ENCODE results near the gene CAMSAP1.
"Not testable (repeated sequence)": the region's sequence is repeated elsewhere in the genome, so short reads cannot be mapped to it uniquely, and the experiment has no call there.

CAMSAP1 gene

GRCh38 chr9:135896626-135897025 lies 10.7 kb downstream of the CAMSAP1 start:
- H3K9ac ChIP-seq (ENCODE audit: low read depth in 1 of 2, low read length in 2 of 2): no peak overlapping the region
- no peak overlapping the region for H3K4me3 ChIP-seq (ENCODE audit: low read depth in 1 of 2, low read length in 2 of 2)
- no peak overlapping the region for H3K27ac ChIP-seq (ENCODE audit: low read depth, low read length)
- no peaks in the 10 kb centered on the region for H3K4me1 ChIP-seq (ENCODE audit: control insufficient read depth in 1 of 2, insufficient read depth in 2 of 2, low read length in 2 of 2)
- no peaks in the 10 kb centered on the region for H3K36me3 ChIP-seq (ENCODE audit: control insufficient read depth in 1 of 2, insufficient read depth in 2 of 2, low read length in 2 of 2)
- no peaks in the 10 kb centered on the region for H3K27me3 ChIP-seq (ENCODE audit: control insufficient read depth in 1 of 2, insufficient read depth in 2 of 2, low read length in 2 of 2)
- no peaks in the 10 kb centered on the region for H3K9me3 ChIP-seq (ENCODE audit: control insufficient read depth in 1 of 2, low read length in 2 of 2)

- Histone ChIP-seq H3K9me3 (ENCODE audit: control insufficient read depth in 1 of 2, low read length in 2 of 2) (no peaks in the 10 kb centered on the region), H3K36me3 (ENCODE audit: control insufficient read depth in 1 of 2, insufficient read depth in 2 of 2, low read length in 2 of 2) (no peaks in the 10 kb centered on the region), H3K4me3 (ENCODE audit: low read depth in 1 of 2, low read length in 2 of 2) (no peak overlapping the region), H3K4me1 (ENCODE audit: control insufficient read depth in 1 of 2, insufficient read depth in 2 of 2, low read length in 2 of 2) (no peaks in the 10 kb centered on the region), H3K27me3 (ENCODE audit: control insufficient read depth in 1 of 2, insufficient read depth in 2 of 2, low read length in 2 of 2) (no peaks in the 10 kb centered on the region), H3K9ac (ENCODE audit: low read depth in 1 of 2, low read length in 2 of 2) (no peak overlapping the region), H3K27ac (ENCODE audit: low read depth, low read length) (no peak overlapping the region)
These were observed 11.1 kb downstream of the CAMSAP1 start for GRCh38 chr9:135896205-135896604.

- Histone ChIP-seq H3K36me3 (ENCODE audit: control insufficient read depth in 1 of 2, insufficient read depth in 2 of 2, low read length in 2 of 2) (no peaks in the 10 kb centered on the region), H3K27ac (ENCODE audit: low read depth, low read length) (no peak overlapping the region), H3K4me3 (ENCODE audit: low read depth in 1 of 2, low read length in 2 of 2) (no peak overlapping the region), H3K27me3 (ENCODE audit: control insufficient read depth in 1 of 2, insufficient read depth in 2 of 2, low read length in 2 of 2) (no peaks in the 10 kb centered on the region), H3K9me3 (ENCODE audit: control insufficient read depth in 1 of 2, low read length in 2 of 2) (no peaks in the 10 kb centered on the region), H3K4me1 (ENCODE audit: control insufficient read depth in 1 of 2, insufficient read depth in 2 of 2, low read length in 2 of 2) (no peaks in the 10 kb centered on the region), H3K9ac (ENCODE audit: low read depth in 1 of 2, low read length in 2 of 2) (no peak overlapping the region)
These were observed 12.0 kb downstream of the CAMSAP1 start for GRCh38 chr9:135895202-135895848.

- H3K9me3 ChIP-seq (ENCODE audit: control insufficient read depth in 1 of 2, low read length in 2 of 2): no peaks in the 10 kb centered on the region
- H3K9ac ChIP-seq (ENCODE audit: low read depth in 1 of 2, low read length in 2 of 2): no peak overlapping the region
- H3K27me3 ChIP-seq (ENCODE audit: control insufficient read depth in 1 of 2, insufficient read depth in 2 of 2, low read length in 2 of 2): no peaks in the 10 kb centered on the region
- no peak overlapping the region for H3K4me3 ChIP-seq (ENCODE audit: low read depth in 1 of 2, low read length in 2 of 2)
- no peaks in the 10 kb centered on the region for H3K36me3 ChIP-seq (ENCODE audit: control insufficient read depth in 1 of 2, insufficient read depth in 2 of 2, low read length in 2 of 2)
- peaks cover 0 to 3% of the 10 kb centered on the region in 2 donors for H3K4me1 ChIP-seq (ENCODE audit: control insufficient read depth in 1 of 2, insufficient read depth in 2 of 2, low read length in 2 of 2)
- H3K27ac ChIP-seq (ENCODE audit: low read depth, low read length): no peak overlapping the region
These were observed 14.2 kb downstream of the CAMSAP1 start for GRCh38 chr9:135893104-135893503.

GRCh38 chr9:135892327-135892726 lies 15.0 kb downstream of the CAMSAP1 start:
- H3K9me3 ChIP-seq (ENCODE audit: control insufficient read depth in 1 of 2, low read length in 2 of 2); H3K4me3 ChIP-seq (ENCODE audit: low read depth in 1 of 2, low read length in 2 of 2); H3K36me3 ChIP-seq (ENCODE audit: control insufficient read depth in 1 of 2, insufficient read depth in 2 of 2, low read length in 2 of 2); H3K27ac ChIP-seq (ENCODE audit: low read depth, low read length); H3K27me3 ChIP-seq (ENCODE audit: control insufficient read depth in 1 of 2, insufficient read depth in 2 of 2, low read length in 2 of 2); H3K9ac ChIP-seq (ENCODE audit: low read depth in 1 of 2, low read length in 2 of 2): not testable (repeated sequence)
- peaks cover 0 to 11% of the 10 kb centered on the region in 2 donors for H3K4me1 ChIP-seq (ENCODE audit: control insufficient read depth in 1 of 2, insufficient read depth in 2 of 2, low read length in 2 of 2)

- Histone ChIP-seq H3K9ac (ENCODE audit: low read depth in 1 of 2, low read length in 2 of 2) (no peak overlapping the region), H3K4me3 (ENCODE audit: low read depth in 1 of 2, low read length in 2 of 2) (no peak overlapping the region), H3K27me3 (ENCODE audit: control insufficient read depth in 1 of 2, insufficient read depth in 2 of 2, low read length in 2 of 2) (no peaks in the 10 kb centered on the region), H3K9me3 (ENCODE audit: control insufficient read depth in 1 of 2, low read length in 2 of 2) (no peaks in the 10 kb centered on the region), H3K4me1 (ENCODE audit: control insufficient read depth in 1 of 2, insufficient read depth in 2 of 2, low read length in 2 of 2) (peaks cover 7 to 11% of the 10 kb centered on the region in 2 donors), H3K27ac (ENCODE audit: low read depth, low read length) (no peak overlapping the region), H3K36me3 (ENCODE audit: control insufficient read depth in 1 of 2, insufficient read depth in 2 of 2, low read length in 2 of 2) (no peaks in the 10 kb centered on the region)
These were observed 16.2 kb downstream of the CAMSAP1 start for GRCh38 chr9:135891027-135891631.

GRCh38 chr9:135890190-135891026 lies 16.9 kb downstream of the CAMSAP1 start:
- Histone ChIP-seq H3K27ac (ENCODE audit: low read depth, low read length) (no peak overlapping the region), H3K36me3 (ENCODE audit: control insufficient read depth in 1 of 2, insufficient read depth in 2 of 2, low read length in 2 of 2) (no peaks in the 10 kb centered on the region), H3K4me1 (ENCODE audit: control insufficient read depth in 1 of 2, insufficient read depth in 2 of 2, low read length in 2 of 2) (peaks cover 7 to 11% of the 10 kb centered on the region in 2 donors), H3K4me3 (ENCODE audit: low read depth in 1 of 2, low read length in 2 of 2) (no peak overlapping the region), H3K27me3 (ENCODE audit: control insufficient read depth in 1 of 2, insufficient read depth in 2 of 2, low read length in 2 of 2) (no peaks in the 10 kb centered on the region), H3K9me3 (ENCODE audit: control insufficient read depth in 1 of 2, low read length in 2 of 2) (no peaks in the 10 kb centered on the region), H3K9ac (ENCODE audit: low read depth in 1 of 2, low read length in 2 of 2) (no peak overlapping the region)

- no peak overlapping the region for H3K4me3 ChIP-seq (ENCODE audit: low read depth in 1 of 2, low read length in 2 of 2)
- no peaks in the 10 kb centered on the region for H3K27me3 ChIP-seq (ENCODE audit: control insufficient read depth in 1 of 2, insufficient read depth in 2 of 2, low read length in 2 of 2)
- H3K4me1 ChIP-seq (ENCODE audit: control insufficient read depth in 1 of 2, insufficient read depth in 2 of 2, low read length in 2 of 2): peaks cover 7 to 11% of the 10 kb centered on the region in 2 donors
- H3K9ac ChIP-seq (ENCODE audit: low read depth in 1 of 2, low read length in 2 of 2): no peak overlapping the region
- H3K36me3 ChIP-seq (ENCODE audit: control insufficient read depth in 1 of 2, insufficient read depth in 2 of 2, low read length in 2 of 2): no peaks in the 10 kb centered on the region
- no peak overlapping the region for H3K27ac ChIP-seq (ENCODE audit: low read depth, low read length)
- H3K9me3 ChIP-seq (ENCODE audit: control insufficient read depth in 1 of 2, low read length in 2 of 2): no peaks in the 10 kb centered on the region
These were observed 17.7 kb downstream of the CAMSAP1 start for GRCh38 chr9:135889564-135890189.

GRCh38 chr9:135888766-135889394 lies 18.5 kb downstream of the CAMSAP1 start:
- no peak overlapping the region for H3K4me3 ChIP-seq (ENCODE audit: low read depth in 1 of 2, low read length in 2 of 2)
- H3K9me3 ChIP-seq (ENCODE audit: control insufficient read depth in 1 of 2, low read length in 2 of 2): no peaks in the 10 kb centered on the region
- no peak overlapping the region for H3K27ac ChIP-seq (ENCODE audit: low read depth, low read length)
- no peak overlapping the region for H3K9ac ChIP-seq (ENCODE audit: low read depth in 1 of 2, low read length in 2 of 2)
- peaks cover 7 to 11% of the 10 kb centered on the region in 2 donors for H3K4me1 ChIP-seq (ENCODE audit: control insufficient read depth in 1 of 2, insufficient read depth in 2 of 2, low read length in 2 of 2)
- H3K27me3 ChIP-seq (ENCODE audit: control insufficient read depth in 1 of 2, insufficient read depth in 2 of 2, low read length in 2 of 2): no peaks in the 10 kb centered on the region
- no peaks in the 10 kb centered on the region for H3K36me3 ChIP-seq (ENCODE audit: control insufficient read depth in 1 of 2, insufficient read depth in 2 of 2, low read length in 2 of 2)
